ENCODE results near the gene MRPS2.
"Not testable (repeated sequence)": the region's sequence is repeated elsewhere in the genome, so short reads cannot be mapped to it uniquely, and the experiment has no call there.

MRPS2 gene

DNA sequence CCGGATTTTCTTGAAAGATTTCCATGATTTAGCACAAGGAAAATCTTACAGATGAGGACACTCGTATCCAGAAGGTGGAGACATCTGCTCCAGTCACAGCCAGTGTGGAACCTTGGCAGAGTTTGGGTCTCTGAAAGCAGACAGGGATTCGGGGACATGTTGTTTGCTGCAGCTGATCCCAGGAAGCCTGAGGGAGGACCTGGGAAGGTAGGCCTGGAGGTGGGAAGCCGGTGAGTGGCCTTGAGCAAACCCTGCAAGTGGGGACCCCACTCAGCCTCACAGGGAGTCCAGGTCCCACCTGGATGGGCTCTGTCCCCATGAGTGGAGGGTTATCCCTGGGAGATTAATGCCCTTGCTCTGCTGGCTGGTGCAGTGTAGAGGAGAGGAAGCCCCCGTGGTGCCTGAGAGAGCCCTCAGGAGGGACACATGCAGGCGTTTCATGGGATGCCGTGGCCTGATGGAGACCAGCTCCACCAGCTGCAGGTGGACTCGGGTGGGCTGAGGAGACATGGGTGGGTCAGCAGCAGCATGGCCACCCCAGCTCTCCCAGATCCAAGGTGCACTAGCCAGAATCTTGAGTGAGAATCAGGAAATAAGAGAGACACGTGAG lies 7.8 kb downstream of the MRPS2 start:
- Histone ChIP-seq H3K4me1 (ENCODE audit: control insufficient read depth, insufficient read depth, low read length) (peaks cover 1% of the 10 kb centered on the region; the same call in 1 of the 2 replicates), H3K36me3 (ENCODE audit: control insufficient read depth, insufficient read depth, low read length) (peaks cover 17% of the 10 kb centered on the region), H3K27ac (ENCODE audit: low read length) (no peak overlapping the region), H3K4me3 (ENCODE audit: low read length) (no peak overlapping the region), H3K27me3 (ENCODE audit: control insufficient read depth, insufficient read depth, low read length) (no peaks in the 10 kb centered on the region), H3K9me3 (ENCODE audit: control insufficient read depth, insufficient read depth, low read length) (no peaks in the 10 kb centered on the region)
- no peak for DNase-seq (ENCODE audit: low read depth, low spot score)
- no CpG with 5 or more reads among the region's 9 CpGs for WGBS (ENCODE audit: insufficient coverage, insufficient read length)

GRCh38 chr9:135509458-135509857 lies 9.0 kb downstream of the MRPS2 start:
- DNase-seq (ENCODE audit: low read depth, low spot score) = no peak
- Histone ChIP-seq H3K27ac (ENCODE audit: low read length) (no peak overlapping the region), H3K4me3 (ENCODE audit: low read length) (no peak overlapping the region), H3K9me3 (ENCODE audit: control insufficient read depth, insufficient read depth, low read length) (no peaks in the 10 kb centered on the region), H3K36me3 (ENCODE audit: control insufficient read depth, insufficient read depth, low read length) (peaks cover 8% of the 10 kb centered on the region; the same call in 1 of the 2 replicates), H3K27me3 (ENCODE audit: control insufficient read depth, insufficient read depth, low read length) (no peaks in the 10 kb centered on the region), H3K4me1 (ENCODE audit: control insufficient read depth, insufficient read depth, low read length) (peaks cover 1% of the 10 kb centered on the region; the same call in 1 of the 2 replicates)
- WGBS (ENCODE audit: insufficient coverage, insufficient read length) = no CpG with 5 or more reads among the region's 2 CpGs

GRCh38 chr9:135512241-135512603 lies 11.7 kb downstream of the MRPS2 start:
- no peak for DNase-seq (ENCODE audit: low read depth, low spot score)
- Histone ChIP-seq H3K4me3 (ENCODE audit: low read length) (no peak overlapping the region), H3K27ac (ENCODE audit: low read length) (no peak overlapping the region), H3K36me3 (ENCODE audit: control insufficient read depth, insufficient read depth, low read length) (no peaks in the 10 kb centered on the region), H3K9me3 (ENCODE audit: control insufficient read depth, insufficient read depth, low read length) (no peaks in the 10 kb centered on the region), H3K4me1 (ENCODE audit: control insufficient read depth, insufficient read depth, low read length) (no peaks in the 10 kb centered on the region), H3K27me3 (ENCODE audit: control insufficient read depth, insufficient read depth, low read length) (no peaks in the 10 kb centered on the region)
- WGBS (ENCODE audit: insufficient coverage, insufficient read length) = no CpG with 5 or more reads among the region's 10 CpGs

- Histone ChIP-seq H3K4me3 (ENCODE audit: low read length) (no peak overlapping the region), H3K27me3 (ENCODE audit: control insufficient read depth, insufficient read depth, low read length) (no peaks in the 10 kb centered on the region), H3K4me1 (ENCODE audit: control insufficient read depth, insufficient read depth, low read length) (no peaks in the 10 kb centered on the region), H3K36me3 (ENCODE audit: control insufficient read depth, insufficient read depth, low read length) (no peaks in the 10 kb centered on the region), H3K27ac (ENCODE audit: low read length) (no peak overlapping the region), H3K9me3 (ENCODE audit: control insufficient read depth, insufficient read depth, low read length) (no peaks in the 10 kb centered on the region)
- WGBS (ENCODE audit: insufficient coverage, insufficient read length) = no CpG with 5 or more reads among the region's 7 CpGs
- no peak for DNase-seq (ENCODE audit: low read depth, low spot score)
Observed at GRCh38 chr9:135512904-135513303, 12.4 kb downstream of the MRPS2 start.

DNA sequence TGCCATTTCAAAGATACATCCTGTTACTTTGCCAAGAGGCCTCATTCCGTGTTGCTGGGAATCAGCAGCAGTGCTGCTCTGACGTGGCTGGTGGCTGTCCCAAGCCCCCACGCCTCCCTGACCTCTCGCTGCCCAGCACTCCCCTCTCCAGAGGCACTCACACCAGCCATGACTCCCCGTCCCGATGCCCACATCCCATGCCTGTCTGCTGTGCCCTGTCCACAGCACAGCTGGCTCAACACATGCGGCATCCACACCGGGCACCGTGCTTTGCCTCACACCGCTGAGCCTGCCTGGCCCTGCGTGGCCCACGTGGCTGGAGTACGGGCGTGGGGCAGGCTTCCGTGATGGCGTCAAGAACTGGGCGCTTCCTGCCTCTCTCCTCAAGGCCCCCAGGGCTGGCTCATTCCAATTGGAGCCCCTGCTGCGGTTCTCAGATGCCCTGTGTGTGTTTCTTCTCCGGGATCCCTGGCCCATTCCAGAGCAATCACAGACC lies 12.9 kb downstream of the MRPS2 start:
- Histone ChIP-seq H3K27me3 (ENCODE audit: control insufficient read depth, insufficient read depth, low read length) (no peaks in the 10 kb centered on the region), H3K4me3 (ENCODE audit: low read length) (no peak overlapping the region), H3K27ac (ENCODE audit: low read length) (no peak overlapping the region), H3K36me3 (ENCODE audit: control insufficient read depth, insufficient read depth, low read length) (no peaks in the 10 kb centered on the region), H3K9me3 (ENCODE audit: control insufficient read depth, insufficient read depth, low read length) (no peaks in the 10 kb centered on the region), H3K4me1 (ENCODE audit: control insufficient read depth, insufficient read depth, low read length) (no peaks in the 10 kb centered on the region)
- DNase-seq (ENCODE audit: low read depth, low spot score) = no peak
- no CpG with 5 or more reads among the region's 19 CpGs for WGBS (ENCODE audit: insufficient coverage, insufficient read length)

DNA sequence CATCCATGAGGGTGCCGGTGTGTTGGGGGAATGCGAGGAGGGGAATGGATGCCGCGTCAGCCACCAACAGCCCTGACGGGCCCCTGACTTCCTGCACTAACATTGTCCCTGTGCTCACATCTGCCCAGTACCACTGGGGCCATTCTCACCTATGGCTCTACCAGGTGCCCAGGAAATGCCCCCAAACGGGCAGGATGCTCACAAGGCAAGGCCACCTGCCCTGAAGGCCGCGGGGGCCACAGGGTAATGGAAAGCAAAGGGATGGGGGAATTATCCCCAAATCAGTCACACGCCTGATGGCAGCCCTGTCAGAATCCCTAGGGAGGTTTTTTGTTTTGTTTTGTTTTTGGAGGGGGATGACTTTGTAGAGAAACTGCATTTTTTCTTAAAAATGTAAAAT lies 13.4 kb downstream of the MRPS2 start:
- DNase-seq (ENCODE audit: low read depth, low spot score); H3K27ac ChIP-seq (ENCODE audit: low read length); H3K27me3 ChIP-seq (ENCODE audit: control insufficient read depth, insufficient read depth, low read length); H3K4me1 ChIP-seq (ENCODE audit: control insufficient read depth, insufficient read depth, low read length); H3K9me3 ChIP-seq (ENCODE audit: control insufficient read depth, insufficient read depth, low read length); H3K4me3 ChIP-seq (ENCODE audit: low read length); H3K36me3 ChIP-seq (ENCODE audit: control insufficient read depth, insufficient read depth, low read length): not testable (repeated sequence)
- WGBS (ENCODE audit: insufficient coverage, insufficient read length) = no CpG with 5 or more reads among the region's 9 CpGs

- Histone ChIP-seq H3K4me3 (ENCODE audit: low read length) (no peak overlapping the region), H3K27ac (ENCODE audit: low read length) (no peak overlapping the region), H3K27me3 (ENCODE audit: control insufficient read depth, insufficient read depth, low read length) (no peaks in the 10 kb centered on the region), H3K9me3 (ENCODE audit: control insufficient read depth, insufficient read depth, low read length) (no peaks in the 10 kb centered on the region), H3K36me3 (ENCODE audit: control insufficient read depth, insufficient read depth, low read length) (no peaks in the 10 kb centered on the region), H3K4me1 (ENCODE audit: control insufficient read depth, insufficient read depth, low read length) (no peaks in the 10 kb centered on the region)
- no CpG with 5 or more reads among the region's 17 CpGs for WGBS (ENCODE audit: insufficient coverage, insufficient read length)
- no peak for DNase-seq (ENCODE audit: low read depth, low spot score)
Observed at GRCh38 chr9:135514342-135515082, 14.0 kb downstream of the MRPS2 start.

DNA sequence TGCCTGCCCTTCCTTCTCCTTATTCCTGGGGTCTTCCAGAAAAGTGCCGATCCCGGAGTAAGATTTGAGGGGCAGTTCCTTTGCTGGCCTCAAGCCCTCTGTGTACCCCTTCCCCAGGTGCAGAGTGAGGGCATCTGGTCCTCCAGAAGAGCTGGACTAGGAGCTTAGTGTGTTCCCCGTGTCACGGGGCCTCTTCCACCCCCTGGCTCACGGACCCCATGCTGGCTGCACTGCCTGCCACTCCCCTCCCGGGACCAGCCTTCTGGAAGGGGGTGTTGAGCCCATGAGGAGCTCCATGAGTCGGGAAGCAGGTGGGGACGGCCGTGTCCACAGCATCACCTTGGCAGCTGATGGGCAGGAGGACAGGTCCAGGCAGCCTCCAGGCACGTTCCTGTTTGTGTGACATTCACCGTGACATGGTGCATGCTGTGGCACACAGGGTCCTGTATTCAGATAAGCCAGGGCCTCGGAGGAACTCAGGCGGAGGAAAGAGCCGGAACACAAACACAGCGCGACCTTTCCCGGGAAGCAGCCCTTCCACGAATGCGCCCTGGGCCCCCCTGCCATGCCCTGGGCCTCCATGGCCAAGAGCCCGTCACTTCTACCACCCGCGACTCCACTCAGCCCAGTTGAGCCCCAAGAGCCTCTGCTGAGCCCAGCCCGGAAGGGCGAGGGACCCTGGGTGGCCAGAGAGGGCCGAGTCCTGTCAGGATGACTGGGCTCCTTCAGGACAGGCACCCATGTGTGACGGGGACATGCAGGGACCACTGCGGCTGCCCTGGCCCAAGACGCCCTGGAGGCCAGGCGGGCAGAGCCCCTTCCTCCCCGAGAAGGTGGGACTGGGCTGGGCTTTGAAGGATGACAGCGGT lies 14.8 kb downstream of the MRPS2 start:
- H3K9me3 ChIP-seq (ENCODE audit: control insufficient read depth, insufficient read depth, low read length) = no peaks in the 10 kb centered on the region
- no CpG with 5 or more reads among the region's 31 CpGs for WGBS (ENCODE audit: insufficient coverage, insufficient read length)
- H3K4me1 ChIP-seq (ENCODE audit: control insufficient read depth, insufficient read depth, low read length) = no peaks in the 10 kb centered on the region
- no peaks in the 10 kb centered on the region for H3K36me3 ChIP-seq (ENCODE audit: control insufficient read depth, insufficient read depth, low read length)
- H3K27me3 ChIP-seq (ENCODE audit: control insufficient read depth, insufficient read depth, low read length) = no peaks in the 10 kb centered on the region
- DNase-seq (ENCODE audit: low read depth, low spot score) = no peak
- no peak overlapping the region for H3K27ac ChIP-seq (ENCODE audit: low read length)
- no peak overlapping the region for H3K4me3 ChIP-seq (ENCODE audit: low read length)

- H3K27me3 ChIP-seq (ENCODE audit: control insufficient read depth, insufficient read depth, low read length) = no peaks in the 10 kb centered on the region
- no peaks in the 10 kb centered on the region for H3K9me3 ChIP-seq (ENCODE audit: control insufficient read depth, insufficient read depth, low read length)
- no peaks in the 10 kb centered on the region for H3K36me3 ChIP-seq (ENCODE audit: control insufficient read depth, insufficient read depth, low read length)
- no peaks in the 10 kb centered on the region for H3K4me1 ChIP-seq (ENCODE audit: control insufficient read depth, insufficient read depth, low read length)
- H3K27ac ChIP-seq (ENCODE audit: low read length) = no peak overlapping the region
- DNase-seq (ENCODE audit: low read depth, low spot score) = no peak
- WGBS (ENCODE audit: insufficient coverage, insufficient read length) = no CpG with 5 or more reads among the region's 25 CpGs
- no peak overlapping the region for H3K4me3 ChIP-seq (ENCODE audit: low read length)
Observed at GRCh38 chr9:135516132-135516860, 15.8 kb downstream of the MRPS2 start.

DNA sequence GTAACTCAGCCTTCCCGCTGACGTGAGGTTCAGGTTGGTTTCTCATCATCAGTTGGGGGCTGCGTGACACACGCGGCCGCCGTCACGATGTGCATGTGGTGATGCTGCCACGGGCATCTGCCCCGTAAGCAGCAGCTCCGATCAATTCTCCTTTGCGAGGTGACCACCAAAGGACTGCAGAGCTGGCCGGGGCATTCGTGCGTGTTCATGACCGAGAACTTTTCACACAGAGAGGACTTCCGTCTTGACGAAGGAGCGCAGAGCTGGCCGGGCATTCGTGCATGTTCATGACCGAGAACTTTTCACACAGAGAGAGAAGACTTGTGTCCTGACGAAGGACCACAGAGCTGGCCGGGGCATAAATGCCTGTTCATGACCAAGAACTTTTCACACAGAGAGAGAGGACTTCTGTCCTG lies 16.9 kb downstream of the MRPS2 start:
- Histone ChIP-seq H3K36me3 (ENCODE audit: control insufficient read depth, insufficient read depth, low read length) (no peaks in the 10 kb centered on the region), H3K4me1 (ENCODE audit: control insufficient read depth, insufficient read depth, low read length) (no peaks in the 10 kb centered on the region), H3K27me3 (ENCODE audit: control insufficient read depth, insufficient read depth, low read length) (no peaks in the 10 kb centered on the region), H3K27ac (ENCODE audit: low read length) (no peak overlapping the region), H3K9me3 (ENCODE audit: control insufficient read depth, insufficient read depth, low read length) (no peaks in the 10 kb centered on the region), H3K4me3 (ENCODE audit: low read length) (no peak overlapping the region)
- WGBS (ENCODE audit: insufficient coverage, insufficient read length) = no CpG with 5 or more reads among the region's 24 CpGs
- no peak for DNase-seq (ENCODE audit: low read depth, low spot score)
